ENCODE measurements around the gene C6orf15. TPM values are rescaled to one million over a fixed set of nuclear protein-coding genes. Genes with fewer than 3 reads are reported as not detected.

Gene C6orf15
- total RNA-seq, 1 donor from 2014 or later: not detected

DNA sequence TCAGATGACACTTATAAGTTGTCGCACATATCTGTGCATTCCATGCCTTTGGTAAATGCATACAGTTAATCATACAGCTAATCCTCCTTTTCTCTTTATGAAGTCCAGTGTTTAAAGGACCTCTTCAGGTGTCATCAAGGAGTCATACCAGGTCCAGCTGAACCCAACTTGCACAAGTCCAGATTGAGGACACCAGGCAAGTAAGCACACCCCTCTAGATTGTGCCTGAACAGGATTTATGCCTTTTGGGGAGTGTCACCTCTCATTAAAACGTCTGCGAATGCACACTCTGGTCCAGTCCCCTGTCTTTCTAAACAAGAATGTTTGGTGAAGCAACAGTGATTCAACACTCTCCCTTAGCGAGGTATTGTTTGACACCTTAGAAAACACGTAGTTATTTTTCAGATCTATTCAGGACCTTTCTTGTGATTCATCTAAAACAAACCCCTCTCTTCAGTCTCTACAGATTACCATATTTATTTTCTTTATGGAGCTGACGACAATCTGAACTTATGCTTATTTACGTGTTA, 48.4 kb downstream of the C6orf15 start:
- Histone ChIP-seq H3K36me3 (no peaks in the 10 kb centered on the region), H3K9me3 (ENCODE audit: low read depth) (no peaks in the 10 kb centered on the region), H4K20me1 (ENCODE audit: low read depth) (no peaks in the 10 kb centered on the region), H2AFZ (replicated peaks) (no peak overlapping the region), H3K27ac (no peak overlapping the region), H3K4me2 (no peak overlapping the region), H3K4me3 (no peak overlapping the region), H3F3A (ENCODE audit: low read depth) (no peaks in the 10 kb centered on the region), H3K79me2 (ENCODE audit: low read depth) (no peaks in the 10 kb centered on the region), H3K4me1 (peaks cover 5% of the 10 kb centered on the region), H3K9ac (no peak overlapping the region), H3K27me3 (no peaks in the 10 kb centered on the region)
- DNase-seq (ENCODE audit: low spot score): no peak
- H3K9me3 Mint-ChIP-seq: peaks cover 3% of the 10 kb centered on the region
- H3K4me3 Mint-ChIP-seq: no peak overlapping the region
- peaks cover 4% of the 10 kb centered on the region for H3K27me3 Mint-ChIP-seq (ENCODE audit: insufficient read depth, low read depth)
- no peak overlapping the region for H3K27ac Mint-ChIP-seq
- TF ChIP-seq, protein P1, sequence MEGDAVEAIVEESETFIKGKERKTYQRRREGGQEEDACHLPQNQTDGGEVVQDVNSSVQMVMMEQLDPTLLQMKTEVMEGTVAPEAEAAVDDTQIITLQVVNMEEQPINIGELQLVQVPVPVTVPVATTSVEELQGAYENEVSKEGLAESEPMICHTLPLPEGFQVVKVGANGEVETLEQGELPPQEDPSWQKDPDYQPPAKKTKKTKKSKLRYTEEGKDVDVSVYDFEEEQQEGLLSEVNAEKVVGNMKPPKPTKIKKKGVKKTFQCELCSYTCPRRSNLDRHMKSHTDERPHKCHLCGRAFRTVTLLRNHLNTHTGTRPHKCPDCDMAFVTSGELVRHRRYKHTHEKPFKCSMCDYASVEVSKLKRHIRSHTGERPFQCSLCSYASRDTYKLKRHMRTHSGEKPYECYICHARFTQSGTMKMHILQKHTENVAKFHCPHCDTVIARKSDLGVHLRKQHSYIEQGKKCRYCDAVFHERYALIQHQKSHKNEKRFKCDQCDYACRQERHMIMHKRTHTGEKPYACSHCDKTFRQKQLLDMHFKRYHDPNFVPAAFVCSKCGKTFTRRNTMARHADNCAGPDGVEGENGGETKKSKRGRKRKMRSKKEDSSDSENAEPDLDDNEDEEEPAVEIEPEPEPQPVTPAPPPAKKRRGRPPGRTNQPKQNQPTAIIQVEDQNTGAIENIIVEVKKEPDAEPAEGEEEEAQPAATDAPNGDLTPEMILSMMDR (IDR thresholded peaks at IDR 0.05): no peak
- no peak for TF ChIP-seq EZH2phosphoT487 (IDR thresholded peaks at IDR 0.05)
- TF ChIP-seq EZH2 (IDR thresholded peaks at IDR 0.05): no peak
- H3K4me1 Mint-ChIP-seq: peaks cover 17% of the 10 kb centered on the region
- H3K36me3 Mint-ChIP-seq: no peaks in the 10 kb centered on the region

Small RNA genes lying within 50 kb of the gene (small RNA-seq; reads per million reads assigned to genes)
- gene POLR2LP1 (not detected), gene RNU6-1133P (not detected)

Other genes starting within 250 kb of the C6orf15 start
- gene DDR1, start 228.1 kb downstream of the C6orf15 start, total RNA-seq (ENCODE audit: low replicate concordance): 85.3 and 234 TPM in 2 replicates
- gene GTF2H4, start 204.4 kb downstream of the C6orf15 start, total RNA-seq (ENCODE audit: low replicate concordance): 29.2 and 50.0 TPM in 2 replicates
- 21.5 and 64.6 TPM in 2 replicates for gene VARS2, start 198.3 kb downstream of the C6orf15 start, total RNA-seq (ENCODE audit: low replicate concordance)
- not detected in 2 replicates for gene SFTA2, start 180.4 kb downstream of the C6orf15 start, total RNA-seq (ENCODE audit: low replicate concordance)
- gene MUCL3, start 171.6 kb downstream of the C6orf15 start, total RNA-seq (ENCODE audit: low replicate concordance): 0.03 TPM in 1 of 2 replicates, not detected in the other
- not detected in 2 replicates for gene MUC21, start 128.9 kb downstream of the C6orf15 start, total RNA-seq (ENCODE audit: low replicate concordance)
- 0.03 TPM in 1 of 2 replicates, not detected in the other for gene MUC22, start 102.1 kb downstream of the C6orf15 start, total RNA-seq (ENCODE audit: low replicate concordance)
- not detected in 2 replicates for gene PSORS1C1, start 2.2 kb upstream of the C6orf15 start, total RNA-seq (ENCODE audit: low replicate concordance)
- not detected in 2 replicates for gene CDSN, start 7.9 kb upstream of the C6orf15 start, total RNA-seq (ENCODE audit: low replicate concordance)
- not detected in 2 replicates for gene PSORS1C2, start 26.5 kb upstream of the C6orf15 start, total RNA-seq (ENCODE audit: low replicate concordance)
- gene CCHCR1, start 45.2 kb upstream of the C6orf15 start, total RNA-seq (ENCODE audit: low replicate concordance): 23.2 and 54.9 TPM in 2 replicates
- 6.2 and 9.5 TPM in 2 replicates for gene TCF19, start 46.0 kb upstream of the C6orf15 start, total RNA-seq (ENCODE audit: low replicate concordance)
- 17.2 and 17.4 TPM in 2 replicates for gene POU5F1, start 58.1 kb upstream of the C6orf15 start, total RNA-seq (ENCODE audit: low replicate concordance)
- gene HLA-C, start 159.5 kb upstream of the C6orf15 start, total RNA-seq (ENCODE audit: low replicate concordance): 65.2 and 170 TPM in 2 replicates
- gene HLA-B, start 244.6 kb upstream of the C6orf15 start, total RNA-seq (ENCODE audit: low replicate concordance): 16.2 and 21.8 TPM in 2 replicates